IMR-90 (cell line): ENCODE measurements around the gene ABCA12. TPM values are rescaled to one million over a fixed set of nuclear protein-coding genes. Genes with fewer than 3 reads are reported as not detected.

Experiments used
- ATAC-seq: fragments of 200-7000 bp; cut with Tn5 transposase; 2 replicates; pipeline ENCODE4 v1.9.1; 2020; ENCODE audit warnings: low read depth, mild to moderate bottlenecking, moderate library complexity
- BruUV-seq: library from RNA; stranded (reverse); fragments of 400-500 nt; replicated peaks from 2 replicates; lab custom pipeline; 2021; lab: Mats Ljungman, UMichigan
- CTCF ChIA-PET: fragments of 300-600 bp; formaldehyde crosslinking; extraction: SDS; loops from one replicate; lab custom pipeline; 2021; ENCODE audit warnings: antibody characterized with exemption; lab: Yijun Ruan, JAX
- POLR2A ChIA-PET: fragments of 300-600 bp; sonication (Branson Sonifier 250); formaldehyde crosslinking; loops from one replicate; lab custom pipeline; 2022; ENCODE audit warnings: antibody characterized with exemption; ENCODE audit not compliant: unreplicated experiment; lab: Charles Lee
- DNase-seq: peaks from one replicate; pipeline ENCODE4 v3.0.0; 2013
- H2AFZ ChIP-seq: replicated peaks from 2 replicates; pipeline ENCODE3; 2013; ENCODE audit warnings: low read length, mild to moderate bottlenecking; ENCODE audit not compliant: poor library complexity
- H2AK5ac ChIP-seq: 2 replicates; pipeline ENCODE4 v1.6.1; 2013; ENCODE audit warnings: low read depth, low read length, inconsistent platforms
- H2AK9ac ChIP-seq: replicated peaks from 2 replicates; pipeline ENCODE3; 2013; ENCODE audit warnings: mild to moderate bottlenecking, low read depth, low read length, moderate library complexity; ENCODE audit not compliant: poor library complexity
- H2BK120ac ChIP-seq: 2 replicates; pipeline ENCODE4 v1.6.1; 2013; ENCODE audit warnings: low read depth, low read length, inconsistent platforms
- H2BK15ac ChIP-seq: 3 replicates; pipeline ENCODE4 v1.6.1; 2013; ENCODE audit warnings: low read depth, low read length, inconsistent platforms
- H2BK20ac ChIP-seq: 2 replicates; pipeline ENCODE4 v1.6.1; 2013; ENCODE audit warnings: low read depth, mild to moderate bottlenecking, inconsistent platforms, low read length, moderate library complexity
- H2BK5ac ChIP-seq: 2 replicates; pipeline ENCODE4 v1.6.1; 2013; ENCODE audit warnings: mild to moderate bottlenecking, low read depth, low read length, inconsistent platforms; ENCODE audit not compliant: poor library complexity, severe bottlenecking
- H3K14ac ChIP-seq: replicated peaks from 2 replicates; pipeline ENCODE4 v1.6.1; 2013; ENCODE audit warnings: low read depth, low read length, inconsistent platforms
- H3K18ac ChIP-seq: 2 replicates; pipeline ENCODE4 v1.6.1; 2013; ENCODE audit warnings: low read depth, low read length, control low read depth
- H3K23ac ChIP-seq: 2 replicates; pipeline ENCODE4 v1.6.1; 2013; ENCODE audit warnings: low read depth, low read length, inconsistent platforms
- H3K27ac ChIP-seq: 2 replicates; pipeline ENCODE4 v1.5.1; 2013; ENCODE audit warnings: mild to moderate bottlenecking, control low read depth, low read length; ENCODE audit not compliant: insufficient read depth
- H3K27me3 ChIP-seq: 2 replicates; pipeline ENCODE4 v1.6.1; 2013; ENCODE audit warnings: low read length; ENCODE audit not compliant: control insufficient read depth, insufficient read depth
- H3K36me3 ChIP-seq: 2 replicates; pipeline ENCODE4 v1.6.1; 2013; ENCODE audit warnings: low read length, mixed read lengths; ENCODE audit not compliant: control insufficient read depth, insufficient read depth
- H3K4ac ChIP-seq: 2 replicates; pipeline ENCODE4 v1.6.1; 2013; ENCODE audit warnings: low read depth, low read length, inconsistent platforms
- H3K4me1 ChIP-seq: 2 replicates; pipeline ENCODE4 v1.6.1; 2013; ENCODE audit warnings: low read length, mixed read lengths; ENCODE audit not compliant: control insufficient read depth, insufficient read depth
- H3K4me2 ChIP-seq: 2 replicates; pipeline ENCODE4 v1.6.1; 2013; ENCODE audit warnings: low read depth, mild to moderate bottlenecking, control low read depth, low read length, moderate library complexity
- H3K4me3 ChIP-seq: 2 replicates; pipeline ENCODE4 v1.5.1; 2013; ENCODE audit warnings: low read depth, mild to moderate bottlenecking, control low read depth, low read length, moderate library complexity; ENCODE audit not compliant: insufficient read depth
- H3K56ac ChIP-seq: 2 replicates; pipeline ENCODE4 v1.6.1; 2013; ENCODE audit warnings: low read length, inconsistent platforms; ENCODE audit not compliant: insufficient read depth; ENCODE audit errors: extremely low read depth
- H3K79me1 ChIP-seq, 2 experiments: 2 replicates each; pipeline ENCODE4 v1.6.1; 2013; ENCODE audit warnings: low read length in 2 of 2, inconsistent platforms in 1 of 2, low read depth in 1 of 2
- H3K9ac ChIP-seq: 2 replicates; pipeline ENCODE4 v1.6.1; 2013; ENCODE audit warnings: low read depth, low read length, control low read depth
- H3K9me1 ChIP-seq: 2 replicates; pipeline ENCODE4 v1.6.1; 2013; ENCODE audit warnings: low read length, inconsistent platforms; ENCODE audit not compliant: insufficient read depth
- H3K9me3 ChIP-seq: 2 replicates; pipeline ENCODE4 v1.6.1; 2013; ENCODE audit warnings: low read length; ENCODE audit not compliant: control insufficient read depth, insufficient read depth
- H4K20me1 ChIP-seq: 2 replicates; pipeline ENCODE4 v1.6.1; 2013; ENCODE audit warnings: low read length, inconsistent platforms; ENCODE audit not compliant: insufficient read depth
- H4K5ac ChIP-seq: 2 replicates; pipeline ENCODE4 v1.6.1; 2013; ENCODE audit warnings: mild to moderate bottlenecking, low read depth, low read length, control low read depth
- H4K8ac ChIP-seq, 2 experiments: 2 replicates each; pipeline ENCODE4 v1.6.1; 2013; ENCODE audit warnings: low read depth in 2 of 2, low read length in 2 of 2, control low read depth in 1 of 2, inconsistent platforms in 1 of 2
- H4K91ac ChIP-seq: 2 replicates; pipeline ENCODE4 v1.6.1; 2013; ENCODE audit warnings: low read depth, low read length, inconsistent platforms; ENCODE audit not compliant: insufficient read depth
- CEBPB ChIP-seq: IDR thresholded peaks from 2 replicates; pipeline ENCODE4 v1.6.1; 2012; ENCODE audit warnings: low read depth, low read length, improper control_type of control experiment
- CHD1 ChIP-seq: IDR thresholded peaks from 2 replicates; pipeline ENCODE4 v1.6.1; 2012; ENCODE audit warnings: low read depth, low read length, improper control_type of control experiment
- ELK1 ChIP-seq: fragments of 150-350 bp; IDR thresholded peaks from 2 replicates; pipeline ENCODE4 v1.6.1; 2016; ENCODE audit warnings: low read depth, mild to moderate bottlenecking, low read length, moderate library complexity, borderline replicate concordance
- FOS ChIP-seq: fragments of 150-350 bp; IDR thresholded peaks from 2 replicates; pipeline ENCODE4 v1.6.1; 2016; ENCODE audit warnings: low read depth, low read length
- MAFK ChIP-seq: IDR thresholded peaks from 2 replicates; pipeline ENCODE4 v1.6.1; 2012; ENCODE audit warnings: low read depth, low read length, improper control_type of control experiment
- MAZ ChIP-seq: IDR thresholded peaks from 2 replicates; pipeline ENCODE4 v1.6.1; 2012; ENCODE audit warnings: low read depth, mild to moderate bottlenecking, low read length, improper control_type of control experiment, moderate library complexity, borderline replicate concordance
- MXI1 ChIP-seq: IDR thresholded peaks from 2 replicates; pipeline ENCODE4 v1.6.1; 2012; ENCODE audit warnings: low read depth, mild to moderate bottlenecking, low read length, moderate library complexity, borderline replicate concordance
- POLR2A ChIP-seq: IDR thresholded peaks from 2 replicates; pipeline ENCODE4 v1.6.1; 2012; ENCODE audit warnings: mild to moderate bottlenecking, low read depth, low read length
- RCOR1 ChIP-seq: IDR thresholded peaks from 2 replicates; pipeline ENCODE4 v1.6.1; 2012; ENCODE audit warnings: mild to moderate bottlenecking, low read length, improper control_type of control experiment; ENCODE audit not compliant: insufficient replicate concordance
- SMC3 ChIP-seq: fragments of 150-350 bp; IDR thresholded peaks from 2 replicates; pipeline ENCODE4 v1.6.1; 2016; ENCODE audit warnings: low read depth, mild to moderate bottlenecking, antibody characterized with exemption, low read length, moderate library complexity
- WGBS, 2 experiments: methylation state at CpG; one replicate each; pipeline versions ENCODE4 v1.1.5 to v1.1.7; 2013; ENCODE audit warnings: missing lambda C conversion rate in 2 of 2; ENCODE audit not compliant: insufficient read length in 1 of 2; ENCODE audit errors: extremely low coverage in 2 of 2; 5-methylcytosine and 5-hydroxymethylcytosine counted together
- dilution Hi-C: fragments of 300-500 bp; cut with HindIII; formaldehyde crosslinking; loops from one replicate; pipeline ENCODE4 v1.14.3; 2018; ENCODE audit warnings: low sequenced_read_pairs; ENCODE audit not compliant: unreplicated experiment
- in situ Hi-C: fragments of 300-500 bp; cut with MboI; formaldehyde crosslinking; loops from 3 replicates; pipeline ENCODE4 v1.14.3; 2019; ENCODE audit warnings: low sequenced_read_pairs, inconsistent platforms, mixed read lengths
- intact Hi-C: fragments of 100-400 bp; cut with micrococcal nuclease; formaldehyde crosslinking; loops from 2 replicates; pipeline ENCODE4 v1.10.0; 2022
- polyA plus RNA-seq, 3 experiments: library from polyadenylated mRNA; depleted of rRNA; stranded (reverse); fragments of >200 nt; gene quantifications; 2 replicates each; pipeline ENCODE4 v1.2.3, GENCODE V29; 2012; ENCODE audit warnings: low replicate concordance in 1 of 3
- total RNA-seq: library from RNA; depleted of rRNA; stranded (reverse); fragments of >200 nt; gene quantifications from 2 replicates; pipeline ENCODE4 v1.2.3, GENCODE V29; 2012
- TF ChIP-seq, protein P1 (sequence below): conservative IDR thresholded peaks from 2 replicates; pipeline ENCODE4 v1.5.1; 2012; ENCODE audit warnings: mild to moderate bottlenecking, low read depth, low read length, improper control_type of control experiment

ABCA12 gene
- total and polyA plus RNA-seq, 2 of the 4 experiments (the other 2 are of a cell fraction) = under 0.01 TPM; not detected in 1

GRCh38 chr2:214889301-214889700 is 249.1 kb downstream of the ABCA12 start:
- Histone ChIP-seq H2AK5ac (no peak overlapping the region), H3K27me3 (no peaks in the 10 kb centered on the region), H3K9ac (no peak overlapping the region), H4K20me1 (no peaks in the 10 kb centered on the region), H3K36me3 (no peaks in the 10 kb centered on the region), H3K9me1 (no peaks in the 10 kb centered on the region), H3K56ac (no peak overlapping the region), H3K27ac (no peak overlapping the region), H3K4me3 (no peak overlapping the region), H4K91ac (no peak overlapping the region), H2BK20ac (no peak overlapping the region), H2AFZ (no peak overlapping the region), H2BK120ac (no peak overlapping the region), H4K5ac (no peak overlapping the region), H2BK15ac (no peak overlapping the region), H3K4ac (no peak overlapping the region), H4K8ac (no peak overlapping the region), H3K23ac (no peak overlapping the region), H3K79me1 (no peaks in the 10 kb centered on the region), H2AK9ac (no peak overlapping the region), H3K9me3 (no peaks in the 10 kb centered on the region), H2BK5ac (no peak overlapping the region), H3K4me1 (no peaks in the 10 kb centered on the region), H3K14ac (no peak overlapping the region), H3K18ac (no peak overlapping the region), H3K4me2 (no peak overlapping the region)
- BruUV-seq = no TSS peak
- ChIA-PET POLR2A (no interaction called here), CTCF (no interaction called here)
- dilution Hi-C loops (no loop called here), in situ Hi-C loops (no loop called here), intact Hi-C loops (no loop called here)
- DNase-seq (no peak), ATAC-seq (no peak)
- TF ChIP-seq FOS (no peak), MXI1 (no peak), RCOR1 (no peak), MAFK (no peak), POLR2A (no peak), CHD1 (no peak), CEBPB (no peak), ELK1 (no peak), MAZ (no peak), SMC3 (no peak)
- TF ChIP-seq, protein P1, sequence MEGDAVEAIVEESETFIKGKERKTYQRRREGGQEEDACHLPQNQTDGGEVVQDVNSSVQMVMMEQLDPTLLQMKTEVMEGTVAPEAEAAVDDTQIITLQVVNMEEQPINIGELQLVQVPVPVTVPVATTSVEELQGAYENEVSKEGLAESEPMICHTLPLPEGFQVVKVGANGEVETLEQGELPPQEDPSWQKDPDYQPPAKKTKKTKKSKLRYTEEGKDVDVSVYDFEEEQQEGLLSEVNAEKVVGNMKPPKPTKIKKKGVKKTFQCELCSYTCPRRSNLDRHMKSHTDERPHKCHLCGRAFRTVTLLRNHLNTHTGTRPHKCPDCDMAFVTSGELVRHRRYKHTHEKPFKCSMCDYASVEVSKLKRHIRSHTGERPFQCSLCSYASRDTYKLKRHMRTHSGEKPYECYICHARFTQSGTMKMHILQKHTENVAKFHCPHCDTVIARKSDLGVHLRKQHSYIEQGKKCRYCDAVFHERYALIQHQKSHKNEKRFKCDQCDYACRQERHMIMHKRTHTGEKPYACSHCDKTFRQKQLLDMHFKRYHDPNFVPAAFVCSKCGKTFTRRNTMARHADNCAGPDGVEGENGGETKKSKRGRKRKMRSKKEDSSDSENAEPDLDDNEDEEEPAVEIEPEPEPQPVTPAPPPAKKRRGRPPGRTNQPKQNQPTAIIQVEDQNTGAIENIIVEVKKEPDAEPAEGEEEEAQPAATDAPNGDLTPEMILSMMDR = no peak
- whole genome bisulfite sequencing, 2 experiments = no CpG with 5 or more reads among the region's 2 CpGs
